ENCODE measurements around the gene HSP90AA1. TPM values are rescaled to one million over a fixed set of nuclear protein-coding genes. Genes with fewer than 3 reads are reported as not detected.

Gene HSP90AA1
- total and polyA plus RNA-seq, 2 experiments from 2014 or later, result 142 to 1,021 TPM

Other genes with a start within 250 kb of the HSP90AA1 start
- 319 and 434 TPM in 2 replicates for gene DYNC1H1, start 122.5 kb downstream of the HSP90AA1 start, total RNA-seq
- 143 and 158 TPM in 2 replicates for gene DYNC1H1, start 122.5 kb downstream of the HSP90AA1 start, polyA plus RNA-seq
- gene WDR20, start 52.9 kb upstream of the HSP90AA1 start, total RNA-seq, result 20.5 and 24.0 TPM in 2 replicates
- gene WDR20, start 52.9 kb upstream of the HSP90AA1 start, polyA plus RNA-seq, result 25.6 and 27.0 TPM in 2 replicates
- gene MOK, start 218.1 kb upstream of the HSP90AA1 start, total RNA-seq, result 29.7 and 31.7 TPM in 2 replicates
- gene MOK, start 218.1 kb upstream of the HSP90AA1 start, polyA plus RNA-seq, result 19.2 and 28.1 TPM in 2 replicates
- 15.6 and 16.9 TPM in 2 replicates for gene ZNF839, start 232.7 kb upstream of the HSP90AA1 start, total RNA-seq
- 16.1 TPM in 2 replicates for gene ZNF839, start 232.7 kb upstream of the HSP90AA1 start, polyA plus RNA-seq

All from cardiac muscle cell (in vitro differentiated cells and primary cell).